GM10847 (cell line): ENCODE measurements around the gene SHC4.

Source experiments
- POLR2A ChIP-seq: IDR thresholded peaks from 2 replicates; pipeline ENCODE4 v1.6.1; 2011; ENCODE audit not compliant: insufficient read length; ENCODE audit errors: extremely low read depth

SHC4 gene, protein sequence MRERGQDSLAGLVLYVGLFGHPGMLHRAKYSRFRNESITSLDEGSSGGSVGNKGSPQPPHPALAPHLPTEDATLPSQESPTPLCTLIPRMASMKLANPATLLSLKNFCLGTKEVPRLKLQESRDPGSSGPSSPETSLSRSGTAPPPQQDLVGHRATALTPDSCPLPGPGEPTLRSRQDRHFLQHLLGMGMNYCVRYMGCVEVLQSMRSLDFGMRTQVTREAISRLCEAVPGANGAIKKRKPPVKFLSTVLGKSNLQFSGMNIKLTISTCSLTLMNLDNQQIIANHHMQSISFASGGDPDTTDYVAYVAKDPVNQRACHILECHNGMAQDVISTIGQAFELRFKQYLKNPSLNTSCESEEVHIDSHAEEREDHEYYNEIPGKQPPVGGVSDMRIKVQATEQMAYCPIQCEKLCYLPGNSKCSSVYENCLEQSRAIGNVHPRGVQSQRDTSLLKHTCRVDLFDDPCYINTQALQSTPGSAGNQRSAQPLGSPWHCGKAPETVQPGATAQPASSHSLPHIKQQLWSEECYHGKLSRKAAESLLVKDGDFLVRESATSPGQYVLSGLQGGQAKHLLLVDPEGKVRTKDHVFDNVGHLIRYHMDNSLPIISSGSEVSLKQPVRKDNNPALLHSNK

DNA sequence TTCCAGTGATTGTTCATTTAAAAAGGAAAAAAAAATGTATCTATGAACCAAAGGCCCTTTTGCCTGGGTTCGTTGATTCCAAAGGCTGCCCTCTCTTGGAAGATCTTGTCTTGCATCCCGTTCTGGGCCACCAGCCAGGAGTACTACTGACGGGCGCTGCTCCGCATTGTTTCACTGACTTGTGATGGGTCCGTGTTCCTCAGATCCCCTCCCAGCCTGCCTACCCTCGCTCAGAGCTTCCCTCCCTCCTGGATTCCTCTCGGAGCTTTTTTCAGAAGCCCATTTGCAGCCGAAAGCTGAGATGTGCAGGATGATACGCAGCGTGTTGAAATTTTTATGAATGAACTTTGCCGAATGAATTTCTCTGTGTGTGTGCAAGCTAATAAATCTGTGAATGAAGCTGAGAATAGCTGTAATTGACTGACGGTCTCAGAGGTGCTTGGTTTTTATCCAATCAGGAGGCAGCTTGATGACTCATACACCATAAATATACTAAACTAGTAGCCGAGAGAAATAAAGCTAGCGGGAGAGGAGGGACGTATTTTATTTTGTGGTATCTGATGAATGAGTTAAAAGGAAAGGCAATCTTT is at the start of gene SHC4:
TSS of gene SHC4 (minus strand) at position 396 of the 590 bp plus-strand sequence. CDS start 904 bp downstream, outside the sequence.
- no peak for TF ChIP-seq POLR2A

DNA sequence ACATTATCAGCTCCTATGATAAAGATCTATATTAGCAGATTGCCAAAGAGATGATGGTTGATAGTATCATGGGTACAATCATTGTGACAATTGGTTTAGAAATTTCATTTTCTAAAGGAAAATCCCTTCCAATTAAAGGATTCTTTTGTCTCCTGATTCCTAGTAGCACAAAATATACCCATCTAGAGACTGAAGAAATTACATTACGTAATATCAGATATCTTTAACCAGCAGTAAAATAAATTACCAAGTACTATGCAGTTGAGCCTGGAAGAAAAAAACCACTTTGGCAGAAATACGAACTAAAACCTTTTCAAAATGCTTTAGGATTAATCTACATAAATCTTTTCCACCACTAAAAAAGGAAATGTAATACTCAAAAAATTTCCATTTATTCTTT is 35.6 kb upstream of the SHC4 start:
- no peak for TF ChIP-seq POLR2A

DNA sequence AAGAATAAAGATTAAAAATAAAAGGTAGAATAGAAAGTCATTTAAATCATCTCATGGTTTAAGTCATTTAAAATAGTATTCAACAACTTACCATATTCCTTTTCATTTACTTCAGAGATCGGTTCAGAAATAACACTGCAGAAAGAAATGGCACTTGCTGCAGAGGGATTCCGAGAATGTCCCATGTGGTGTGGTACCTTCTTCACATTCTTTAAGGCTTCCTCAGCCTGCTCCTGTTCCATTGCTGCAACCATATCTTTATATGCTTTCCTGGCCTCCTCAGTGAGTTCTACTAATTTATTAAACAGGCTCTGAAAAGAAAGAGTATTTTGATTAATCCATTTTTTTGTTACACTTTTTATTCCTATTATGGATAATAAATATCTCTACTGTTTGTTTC is 32.6 kb upstream of the SHC4 start:
- TF ChIP-seq POLR2A: no peak

DNA sequence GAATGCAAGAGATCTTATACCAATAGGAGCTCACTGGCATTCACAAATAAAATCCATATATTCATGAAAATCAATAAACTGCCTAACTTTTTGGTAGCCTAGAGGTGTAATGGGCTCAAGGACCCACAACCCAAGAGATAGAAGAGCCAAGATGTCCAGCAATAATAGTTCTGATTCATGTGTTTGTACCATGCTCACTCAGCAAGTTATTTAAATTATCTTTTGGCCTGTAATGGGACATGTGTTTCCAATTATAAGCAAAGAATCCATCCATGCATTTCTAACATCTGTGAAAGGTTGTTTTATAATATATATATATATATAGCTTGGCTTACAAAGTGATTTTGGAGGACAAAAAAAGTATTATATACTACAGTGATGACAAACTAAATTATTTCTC is 29.7 kb upstream of the SHC4 start:
- no peak for TF ChIP-seq POLR2A

DNA sequence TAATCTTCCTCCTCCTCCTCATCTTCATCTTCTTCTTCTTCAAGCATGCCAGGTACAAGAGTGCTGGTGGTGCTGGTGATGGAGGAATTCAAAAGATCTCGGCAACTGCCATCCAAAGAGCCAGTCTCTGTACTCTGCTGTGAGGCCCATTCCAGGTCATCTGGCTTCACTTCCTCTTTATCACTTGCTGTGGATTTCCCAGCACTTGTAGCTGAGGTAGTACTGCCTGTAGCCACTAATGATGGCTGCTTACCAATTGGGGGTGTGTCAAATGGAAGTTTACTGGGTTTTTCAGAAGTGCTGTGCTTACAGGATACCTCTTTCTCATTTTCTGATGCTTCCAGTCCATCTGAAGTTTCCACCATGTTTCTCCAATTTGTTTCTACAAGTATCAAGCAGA is 28.8 kb upstream of the SHC4 start:
- TF ChIP-seq POLR2A: no peak

DNA sequence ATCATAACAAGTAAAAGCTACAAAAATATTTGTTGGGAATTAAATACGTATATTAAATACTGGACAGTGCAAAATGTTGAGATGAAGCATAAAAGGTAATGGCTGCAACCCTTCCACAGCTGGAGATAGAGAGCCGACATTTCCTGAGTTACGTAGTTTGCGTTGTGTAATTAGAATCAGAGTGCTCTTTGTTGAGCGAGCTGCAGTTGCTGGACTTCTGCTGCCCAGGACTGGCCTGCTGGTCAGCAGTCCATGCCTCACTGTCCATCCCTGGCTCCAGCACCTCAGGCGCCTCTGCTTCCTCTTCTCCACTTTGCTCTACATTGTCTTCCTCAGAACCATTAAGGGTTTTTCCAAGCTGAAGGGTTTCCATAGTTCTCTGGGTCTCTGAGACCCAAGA is 28.4 kb upstream of the SHC4 start:
- no peak for TF ChIP-seq POLR2A

DNA sequence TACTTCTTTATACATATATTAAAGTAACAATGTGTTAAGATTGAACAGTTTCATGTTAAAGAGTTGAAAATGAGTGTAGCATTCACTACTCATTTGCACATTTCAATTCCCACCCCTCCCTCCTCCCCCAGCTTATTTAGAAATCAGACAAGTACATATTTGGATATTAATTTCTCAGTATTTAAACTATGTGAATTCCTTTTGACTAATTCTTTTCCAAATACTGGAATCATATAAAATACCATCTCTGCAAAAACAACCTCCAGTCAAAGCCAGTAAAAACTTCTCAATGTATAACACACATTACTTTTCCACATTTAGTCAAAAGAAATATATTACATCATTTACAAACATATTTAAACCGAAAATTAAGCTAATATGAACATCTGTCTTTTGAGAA is 25.5 kb upstream of the SHC4 start:
- TF ChIP-seq POLR2A: no peak

DNA sequence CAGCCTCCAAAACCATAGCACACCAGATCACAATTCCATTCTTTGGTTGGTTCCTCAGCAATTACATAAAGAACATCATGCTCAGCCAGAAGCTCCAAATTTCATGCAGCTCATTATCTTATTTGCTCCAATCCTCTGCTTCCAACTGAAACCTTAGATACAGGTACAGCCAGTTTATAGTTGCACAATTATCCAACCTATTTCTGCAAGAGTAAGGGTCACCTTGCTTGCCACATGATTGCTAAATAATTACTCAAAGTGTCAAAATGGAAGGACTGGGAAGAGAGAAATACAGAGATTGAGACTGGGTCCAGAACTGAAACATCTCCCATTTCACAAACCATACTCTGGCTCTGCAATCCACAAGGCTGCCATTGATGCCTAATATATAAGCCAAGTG is 23.4 kb upstream of the SHC4 start:
- no peak for TF ChIP-seq POLR2A

DNA sequence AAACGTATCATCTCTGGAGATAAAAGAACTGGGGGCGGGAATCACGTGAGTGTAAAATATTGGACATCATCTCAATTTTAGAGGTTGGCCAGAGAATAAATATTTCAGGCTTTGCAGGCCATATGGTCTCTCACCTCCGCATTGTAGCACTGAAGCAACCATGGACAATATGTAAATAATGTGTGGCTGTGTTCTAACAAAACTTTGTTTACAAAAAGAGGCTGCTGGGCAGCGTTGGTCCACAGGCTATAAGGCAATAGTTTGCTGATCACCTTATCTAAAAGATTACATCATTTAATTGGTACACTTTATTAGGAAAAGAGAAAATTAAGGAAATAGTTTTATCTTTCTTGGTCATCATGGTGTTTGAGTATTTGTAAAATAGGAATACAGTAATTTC is 22.5 kb upstream of the SHC4 start:
- TF ChIP-seq POLR2A: no peak

DNA sequence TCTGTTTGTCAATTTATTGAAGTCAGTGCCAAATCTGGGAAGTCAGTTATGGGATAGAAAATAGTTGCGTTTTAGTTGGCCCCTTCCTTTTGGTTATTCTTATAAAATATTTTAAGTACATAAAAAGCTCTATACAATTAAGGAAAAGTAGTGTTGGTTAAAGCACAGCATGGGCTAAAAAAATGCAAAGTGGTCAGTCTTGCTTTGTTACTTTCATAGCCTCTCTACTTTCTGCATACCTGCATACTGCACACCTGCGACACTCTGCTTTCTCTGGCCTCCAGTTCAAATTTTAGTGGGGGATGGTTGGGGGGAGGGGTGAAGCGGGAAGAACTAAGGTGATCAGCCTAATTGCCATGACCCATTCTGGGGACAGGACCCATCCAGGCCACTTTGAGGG is 21.8 kb upstream of the SHC4 start:
- no peak for TF ChIP-seq POLR2A

DNA sequence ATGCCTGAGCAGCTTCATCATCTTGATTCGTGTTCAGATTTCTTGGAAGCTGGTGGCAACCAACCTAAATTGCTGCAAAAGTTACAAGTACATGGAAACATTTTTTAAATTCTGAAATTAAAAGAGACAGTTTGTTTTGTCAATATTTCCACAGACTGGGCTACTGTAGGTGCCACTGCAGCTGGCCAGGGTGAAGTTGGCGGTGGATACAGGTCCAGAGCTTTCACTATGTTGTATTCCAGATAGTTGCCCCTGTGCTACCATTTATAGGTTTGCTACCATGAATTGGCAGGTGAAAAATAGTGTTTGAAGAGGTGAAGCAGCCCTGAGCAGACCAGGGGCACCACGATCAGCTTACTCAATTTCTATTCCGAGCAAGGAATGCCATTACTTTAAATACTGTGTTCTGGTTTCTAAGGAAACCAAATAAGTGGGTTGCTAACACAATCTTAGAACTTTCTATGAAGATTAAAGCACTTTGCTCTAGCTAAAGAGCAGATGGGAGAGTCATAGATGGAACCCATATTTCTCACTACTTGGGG is 21.2 kb upstream of the SHC4 start:
- no peak for TF ChIP-seq POLR2A

DNA sequence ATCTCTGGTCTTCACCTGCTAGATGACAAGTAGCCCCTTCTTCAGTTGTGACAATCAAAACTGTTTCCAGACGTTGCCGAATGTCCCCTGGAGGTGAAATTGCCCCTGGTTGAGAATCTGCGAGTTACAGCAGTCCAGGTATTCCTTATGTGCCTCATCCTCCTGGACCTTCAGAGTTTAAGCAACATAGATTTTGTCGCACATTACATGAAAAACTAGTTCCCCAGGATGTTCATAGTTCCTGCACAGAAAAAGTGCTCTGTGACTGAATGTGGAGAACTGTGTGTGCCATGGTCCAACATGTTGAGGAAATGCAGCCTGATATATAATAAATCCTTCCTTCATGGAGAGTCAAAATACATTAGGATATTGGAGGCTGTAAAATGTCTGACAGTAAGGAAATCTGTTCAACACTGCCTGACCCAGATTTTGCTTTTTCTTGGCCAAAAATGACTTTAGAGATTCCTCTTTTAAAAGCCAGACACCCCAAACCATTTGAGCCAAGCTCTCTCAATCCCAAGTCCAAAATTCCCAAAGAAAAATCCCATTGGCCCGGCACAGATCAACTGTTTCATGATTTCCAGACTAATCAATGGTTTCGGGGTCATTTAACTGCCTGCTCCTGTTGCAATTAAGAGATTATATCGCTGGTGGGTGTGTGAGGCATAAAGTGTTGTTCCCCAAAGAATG is 20.4 kb upstream of the SHC4 start:
- TF ChIP-seq POLR2A: no peak

DNA sequence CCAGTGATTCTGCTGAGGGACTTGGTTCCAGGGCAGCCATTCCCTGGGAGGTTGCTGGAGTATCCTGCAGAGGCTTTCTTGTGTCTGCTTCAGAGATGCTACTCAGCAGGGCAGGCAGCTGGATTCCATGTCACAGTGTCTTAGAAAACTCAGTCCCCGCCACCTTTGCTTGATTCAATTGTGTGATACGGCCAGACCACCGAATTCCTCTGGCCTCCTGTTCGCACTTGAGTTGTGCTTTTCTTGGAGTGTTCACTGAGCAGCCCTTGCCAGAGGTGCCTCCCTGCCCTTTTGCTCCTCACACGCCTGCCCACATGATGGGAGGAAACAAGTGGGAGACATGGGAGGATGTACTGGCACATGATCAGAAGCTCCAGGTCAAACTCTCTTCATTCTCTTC is 19.6 kb upstream of the SHC4 start:
- no peak for TF ChIP-seq POLR2A

DNA sequence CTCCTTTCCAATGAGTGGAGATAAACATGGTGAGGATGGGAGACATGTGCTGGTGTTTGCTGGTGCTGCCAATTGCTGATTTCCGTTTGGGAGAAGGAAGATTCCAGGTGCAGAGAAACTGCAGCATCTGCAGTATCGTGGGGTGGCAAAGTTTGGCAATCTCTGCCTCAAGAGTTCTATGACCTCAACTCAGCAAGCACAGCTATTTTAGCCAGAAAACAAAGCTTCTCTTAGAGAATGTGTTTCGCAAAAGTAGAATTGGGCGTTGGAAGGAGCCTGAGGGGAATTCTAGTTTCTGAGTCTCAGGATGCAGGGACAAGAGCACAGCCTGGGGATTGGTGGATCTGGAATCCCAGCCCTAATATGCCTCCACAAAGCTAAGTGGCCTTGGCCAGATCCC is 18.2 kb upstream of the SHC4 start:
- TF ChIP-seq POLR2A: no peak

DNA sequence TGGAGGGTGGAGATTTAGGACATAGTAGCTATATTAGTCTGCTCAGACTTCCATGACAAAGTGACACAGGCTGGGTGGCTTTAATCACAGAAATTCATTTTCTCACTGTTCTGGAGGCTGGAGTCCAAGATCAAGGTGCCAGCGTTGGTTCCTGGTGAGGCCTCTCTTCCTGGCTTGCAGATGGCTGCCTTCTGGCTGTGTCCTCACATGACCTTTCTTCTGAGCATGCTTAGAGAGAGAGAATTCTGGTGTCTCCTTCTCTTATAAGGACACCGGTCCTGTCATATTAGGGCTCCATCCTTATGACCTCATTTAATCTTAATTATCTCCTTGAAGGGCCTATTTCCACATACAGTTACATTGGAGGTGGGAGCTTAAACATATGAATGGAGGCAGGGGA is 14.9 kb upstream of the SHC4 start:
- TF ChIP-seq POLR2A: no peak
